ENCODE data around the gene NR0B2.

DNA sequence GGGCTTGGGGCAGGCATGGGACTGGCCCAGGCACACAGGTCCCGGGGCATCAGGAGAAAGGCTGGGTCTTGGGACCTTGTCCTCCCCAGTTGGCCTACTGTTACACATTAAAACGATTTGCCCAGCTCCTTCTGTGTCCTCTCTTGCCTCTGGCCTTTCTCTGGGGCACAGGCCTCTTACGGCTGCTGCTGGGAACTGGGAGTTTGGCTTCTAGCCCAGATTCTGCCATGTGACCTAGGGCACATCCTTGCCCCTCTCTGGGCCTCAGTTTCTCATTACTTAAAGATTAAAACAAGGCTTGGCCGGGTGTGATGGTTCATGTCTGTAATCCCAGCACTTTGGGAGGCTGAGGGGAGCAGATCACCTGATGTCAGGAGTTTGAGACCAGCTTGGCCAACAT, 32.5 kb upstream of the NR0B2 start:
- TF ChIP-seq, protein P1, sequence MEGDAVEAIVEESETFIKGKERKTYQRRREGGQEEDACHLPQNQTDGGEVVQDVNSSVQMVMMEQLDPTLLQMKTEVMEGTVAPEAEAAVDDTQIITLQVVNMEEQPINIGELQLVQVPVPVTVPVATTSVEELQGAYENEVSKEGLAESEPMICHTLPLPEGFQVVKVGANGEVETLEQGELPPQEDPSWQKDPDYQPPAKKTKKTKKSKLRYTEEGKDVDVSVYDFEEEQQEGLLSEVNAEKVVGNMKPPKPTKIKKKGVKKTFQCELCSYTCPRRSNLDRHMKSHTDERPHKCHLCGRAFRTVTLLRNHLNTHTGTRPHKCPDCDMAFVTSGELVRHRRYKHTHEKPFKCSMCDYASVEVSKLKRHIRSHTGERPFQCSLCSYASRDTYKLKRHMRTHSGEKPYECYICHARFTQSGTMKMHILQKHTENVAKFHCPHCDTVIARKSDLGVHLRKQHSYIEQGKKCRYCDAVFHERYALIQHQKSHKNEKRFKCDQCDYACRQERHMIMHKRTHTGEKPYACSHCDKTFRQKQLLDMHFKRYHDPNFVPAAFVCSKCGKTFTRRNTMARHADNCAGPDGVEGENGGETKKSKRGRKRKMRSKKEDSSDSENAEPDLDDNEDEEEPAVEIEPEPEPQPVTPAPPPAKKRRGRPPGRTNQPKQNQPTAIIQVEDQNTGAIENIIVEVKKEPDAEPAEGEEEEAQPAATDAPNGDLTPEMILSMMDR (IDR thresholded peaks at IDR 0.05; ENCODE audit: low read depth, low read length, poor library complexity, severe bottlenecking) = no peak
- no peak for TF ChIP-seq EZH2phosphoT487 (IDR thresholded peaks at IDR 0.05; ENCODE audit: borderline replicate concordance, low read length)

Measured in DOHH2 (cell line).